ENCODE measurements around the gene VASH1. TPM values are rescaled to one million over a fixed set of nuclear protein-coding genes. Genes with fewer than 3 reads are reported as not detected.

Gene VASH1
- total and polyA plus RNA-seq, 2 donors from 2014 or later: 4.1 to 14.7 TPM

DNA sequence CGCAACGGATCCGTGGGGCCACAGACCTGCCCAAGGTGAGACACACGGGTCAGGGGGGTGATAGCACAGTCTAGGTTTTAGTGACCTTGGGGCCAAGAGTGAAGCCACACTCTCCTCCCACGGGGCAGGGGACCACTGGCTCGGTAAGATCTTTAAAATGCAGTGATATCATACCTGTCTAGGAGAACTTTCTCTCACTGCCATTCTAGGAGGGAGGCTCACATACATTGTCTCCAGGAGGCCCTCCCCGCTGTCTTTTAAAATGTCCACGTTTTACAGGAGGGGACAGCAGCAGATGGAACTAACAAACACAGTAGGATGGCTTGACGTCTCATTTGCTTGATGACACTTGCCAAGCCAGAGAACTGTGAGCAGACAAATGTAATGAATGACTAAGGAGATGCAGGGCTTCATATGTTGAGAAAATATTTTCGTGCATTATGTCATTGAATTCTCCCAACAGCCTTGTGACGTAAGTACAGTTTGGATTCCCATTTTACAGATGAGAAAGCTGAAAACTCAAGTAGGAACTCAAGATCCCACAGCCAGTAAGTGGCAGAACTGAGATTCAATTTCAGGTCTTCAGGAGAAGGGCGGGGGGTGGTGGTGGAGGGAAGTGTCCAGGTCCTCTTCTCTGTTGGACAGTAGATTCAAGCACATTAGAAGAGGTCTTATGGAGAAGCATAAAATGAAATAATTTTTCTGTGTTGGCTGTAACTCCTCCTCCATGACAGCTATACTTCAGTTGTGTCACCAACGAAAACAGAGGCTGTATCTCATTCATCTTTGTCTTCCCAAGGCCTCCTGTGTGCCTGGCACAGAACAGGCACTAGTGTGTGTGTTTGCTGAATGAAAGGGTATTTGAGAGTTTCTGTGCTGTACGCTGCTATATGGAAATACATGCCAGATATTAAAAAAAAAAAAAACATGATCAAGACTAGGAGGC lies 2.1 kb downstream of the VASH1 start:
- DNase-seq: peak in 2 of 5 donors; percentile 4 to 30
- Histone ChIP-seq H3K9me3 (ENCODE audit: control insufficient read depth in 2 of 3, insufficient read depth in 1 of 3, low read length in 3 of 3) (no peaks in the 10 kb centered on the region), H3K9ac (ENCODE audit: low read length in 3 of 3) (no peak overlapping the region), H3K27ac (ENCODE audit: low read depth in 2 of 2, low read length in 2 of 2) (peak overlapping the region; percentile 23 to 71), H3K27me3 (ENCODE audit: control insufficient read depth, insufficient read depth, low read length) (no peaks in the 10 kb centered on the region), H3K36me3 (ENCODE audit: control insufficient read depth in 2 of 3, insufficient read depth in 3 of 3, low read length in 3 of 3) (no peaks in the 10 kb centered on the region), H3K4me3 (ENCODE audit: low read length in 3 of 3) (peak overlapping the region; percentile 37 to 68 (median 63)), H3K4me1 (ENCODE audit: control insufficient read depth in 2 of 3, insufficient read depth in 2 of 3, low read depth in 1 of 3, low read length in 3 of 3) (peaks cover 0 to 15% (median 4%) of the 10 kb centered on the region in 3 donors)
- intact Hi-C loops (cut with DNase I): no loop called here
- no peak for FAIRE-seq
- no peak for TF ChIP-seq CTCF (IDR thresholded peaks at IDR 0.05; ENCODE audit: borderline replicate concordance, extremely low read depth, insufficient read depth)

GRCh38 chr14:76765461-76765931 lies 4.2 kb downstream of the VASH1 start:
- Histone ChIP-seq H3K9me3 (ENCODE audit: control insufficient read depth in 2 of 3, insufficient read depth in 1 of 3, low read length in 3 of 3) (no peaks in the 10 kb centered on the region), H3K4me3 (ENCODE audit: low read length in 3 of 3) (no peak overlapping the region), H3K9ac (ENCODE audit: low read length in 3 of 3) (no peak overlapping the region), H3K4me1 (ENCODE audit: control insufficient read depth in 2 of 3, insufficient read depth in 2 of 3, low read depth in 1 of 3, low read length in 3 of 3) (peaks cover 0 to 13% (median 6%) of the 10 kb centered on the region in 3 donors), H3K27me3 (ENCODE audit: control insufficient read depth, insufficient read depth, low read length) (no peaks in the 10 kb centered on the region), H3K27ac (ENCODE audit: low read depth in 2 of 2, low read length in 2 of 2) (peak overlapping the region in 1 of 2 donors; percentile 41), H3K36me3 (ENCODE audit: control insufficient read depth in 2 of 3, insufficient read depth in 3 of 3, low read length in 3 of 3) (no peaks in the 10 kb centered on the region)
- intact Hi-C loops (cut with DNase I): no loop called here
- DNase-seq: peak in 3 of 5 donors; percentile 7 to 47 (median 36)
- TF ChIP-seq CTCF (IDR thresholded peaks at IDR 0.05; ENCODE audit: borderline replicate concordance, extremely low read depth, insufficient read depth): no peak
- no peak for FAIRE-seq

GRCh38 chr14:76767681-76768656 lies 6.7 kb downstream of the VASH1 start:
- Histone ChIP-seq H3K36me3 (ENCODE audit: control insufficient read depth in 2 of 3, insufficient read depth in 3 of 3, low read length in 3 of 3) (no peaks in the 10 kb centered on the region), H3K9me3 (ENCODE audit: control insufficient read depth in 2 of 3, insufficient read depth in 1 of 3, low read length in 3 of 3) (no peaks in the 10 kb centered on the region), H3K27ac (ENCODE audit: low read depth in 2 of 2, low read length in 2 of 2) (peak overlapping the region; percentile 77 to 91), H3K9ac (ENCODE audit: low read length in 3 of 3) (no peak overlapping the region), H3K4me1 (ENCODE audit: control insufficient read depth in 2 of 3, insufficient read depth in 2 of 3, low read depth in 1 of 3, low read length in 3 of 3) (peaks cover 2 to 12% (median 11%) of the 10 kb centered on the region in 3 donors), H3K27me3 (ENCODE audit: control insufficient read depth, insufficient read depth, low read length) (no peaks in the 10 kb centered on the region), H3K4me3 (ENCODE audit: low read length in 3 of 3) (no peak overlapping the region)
- DNase-seq (peak; percentile 49 to 83 (median 65)), FAIRE-seq (no peak)
- intact Hi-C loops (cut with DNase I): no loop called here
- no peak for TF ChIP-seq CTCF (IDR thresholded peaks at IDR 0.05; ENCODE audit: borderline replicate concordance, extremely low read depth, insufficient read depth)

Data from kidney (tissue), 14 donors.